ENCODE results near the gene SPINT4. TPM values are rescaled to one million over a fixed set of nuclear protein-coding genes. Genes with fewer than 3 reads are reported as not detected.

SPINT4 gene
- total and polyA plus RNA-seq, 12 donors = not detected

GRCh38 chr20:45765980-45766379 is 43.8 kb downstream of the SPINT4 start:
- no peak for TF ChIP-seq POLR2A (IDR thresholded peaks at IDR 0.05)
- no peak for TF ChIP-seq CTCF (IDR thresholded peaks at IDR 0.05)
- no peak overlapping the region for H3K27ac ChIP-seq
- no peaks in the 10 kb centered on the region for H3K36me3 ChIP-seq (replicated peaks in 1 of 2)
- H3K27me3 ChIP-seq = no peaks in the 10 kb centered on the region
- DNase-seq = no peak
- H3K4me1 ChIP-seq (replicated peaks in 1 of 2) = peaks cover 0 to 2% of the 10 kb centered on the region in 2 donors
- H3K9me3 ChIP-seq (replicated peaks in 1 of 3) = no peaks in the 10 kb centered on the region
- no peak overlapping the region for H3K4me3 ChIP-seq
- WGBS, 4 donors = 55 to 75% (median 73%) methylated on average over 3 of the region's 3 CpGs
- intact Hi-C loops (cut with DNase I) = no loop called here

- intact Hi-C loops (cut with DNase I) = no loop called here
These were observed 46.3 kb downstream of the SPINT4 start for GRCh38 chr20:45768479-45768878.

GRCh38 chr20:45771182-45771759 is 49.1 kb downstream of the SPINT4 start:
- DNase-seq = peak; percentile 71 to 92 (median 79)
- no peak overlapping the region for H3K27ac ChIP-seq

More at GRCh38 chr20:45768479-45768878, 46.3 kb downstream of the SPINT4 start:
- Histone ChIP-seq H3K27ac (no peak overlapping the region), H3K9me3 (replicated peaks in 1 of 3) (no peaks in the 10 kb centered on the region), H3K4me3 (no peak overlapping the region), H3K4me1 (replicated peaks in 1 of 2) (peaks cover 0 to 3% of the 10 kb centered on the region in 2 donors), H3K36me3 (replicated peaks in 1 of 2) (no peaks in the 10 kb centered on the region), H3K27me3 (no peaks in the 10 kb centered on the region)
- TF ChIP-seq CTCF (IDR thresholded peaks at IDR 0.05) = no peak
- no peak for TF ChIP-seq POLR2A (IDR thresholded peaks at IDR 0.05)
- no peak for DNase-seq

GRCh38 chr20:45772693-45773092 is 50.5 kb downstream of the SPINT4 start:
- intact Hi-C loops (cut with DNase I) = loop anchor here (5.0 to 10.0 kb wide), 4 partner anchors 225 to 458 kb away; partner anchors contain the start of gene EPPIN (in 2 of the 2)
- 42 to 55% (median 48%) methylated on average over 3 of the region's 3 CpGs for WGBS, 4 donors
- Histone ChIP-seq H3K36me3 (replicated peaks in 1 of 2) (no peaks in the 10 kb centered on the region), H3K4me1 (replicated peaks in 1 of 2) (peaks cover 0 to 3% of the 10 kb centered on the region in 2 donors), H3K4me3 (no peak overlapping the region), H3K27me3 (no peaks in the 10 kb centered on the region), H3K27ac (no peak overlapping the region), H3K9me3 (replicated peaks in 1 of 3) (no peaks in the 10 kb centered on the region)
- DNase-seq = no peak
- no peak for TF ChIP-seq CTCF (IDR thresholded peaks at IDR 0.05)
- TF ChIP-seq POLR2A (IDR thresholded peaks at IDR 0.05) = no peak

More at GRCh38 chr20:45771182-45771759, 49.1 kb downstream of the SPINT4 start:
- Histone ChIP-seq H3K4me3 (no peak overlapping the region), H3K36me3 (replicated peaks in 1 of 2) (no peaks in the 10 kb centered on the region), H3K4me1 (replicated peaks in 1 of 2) (peaks cover 0 to 3% of the 10 kb centered on the region in 2 donors), H3K9me3 (replicated peaks in 1 of 3) (no peaks in the 10 kb centered on the region), H3K27me3 (no peaks in the 10 kb centered on the region)
- TF ChIP-seq CTCF (IDR thresholded peaks at IDR 0.05) = peak; percentile 93 to 97 (median 96)
- TF ChIP-seq POLR2A (IDR thresholded peaks at IDR 0.05) = no peak
- 28 to 30% (median 29%) methylated on average over 5 of the region's 5 CpGs for WGBS, 4 donors
- intact Hi-C loops (cut with DNase I) = loop anchor here (5.0 to 10.0 kb wide), 4 partner anchors 224 to 456 kb away; partner anchors contain the start of gene EPPIN (in 2 of the 2)
